Esophagus muscularis mucosa (tissue), 4 donors: ENCODE measurements around the gene KRT82. TPM values are rescaled to one million over a fixed set of nuclear protein-coding genes. Genes with fewer than 3 reads are reported as not detected.

Experiments
- DNase-seq: peaks from one replicate; pipeline ENCODE4 v3.0.0-alpha.2; 2017; ENCODE audit errors: extremely low spot score
- H3K27ac ChIP-seq, 4 donors: fragments of 200-600 bp; sonication (generic); replicated peaks in 1 of 4; 1 replicate in 3 of 4; 2 replicates in 1 of 4; pipeline ENCODE4 v1.5.1; 2016 to 2019; ENCODE audit warnings: mild to moderate bottlenecking in 1 of 4
- H3K27me3 ChIP-seq, 4 donors: fragments of 200-600 bp; sonication (generic); one replicate each; pipeline versions ENCODE4 v1.5.1 to v1.6.0; 2016 to 2019
- H3K36me3 ChIP-seq, 4 donors: fragments of 200-600 bp; sonication (generic); one replicate each; pipeline ENCODE4 v1.5.1; 2016 to 2019
- H3K4me1 ChIP-seq, 4 donors: fragments of 200-600 bp; sonication (generic); one replicate each; pipeline ENCODE4 v1.5.1; 2016 to 2019
- H3K4me3 ChIP-seq, 4 donors: fragments of 200-600 bp; sonication (generic); 1 replicate in 2 of 4; 2 replicates in 2 of 4; pipeline ENCODE4 v1.5.1; 2016 to 2019; ENCODE audit warnings: mild to moderate bottlenecking in 4 of 4, moderate library complexity in 1 of 4
- H3K9me3 ChIP-seq, 4 donors: fragments of 200-600 bp; sonication (generic); 1 replicate in 3 of 4; 2 replicates in 1 of 4; pipeline ENCODE4 v1.5.1; 2016 to 2019
- EP300 ChIP-seq: sonication (generic); formaldehyde crosslinking; IDR thresholded peaks from one replicate; pipeline ENCODE4 v1.6.1; 2017; ENCODE audit warnings: antibody characterized with exemption
- POLR2A ChIP-seq: fragments of 450-650 bp; IDR thresholded peaks from one replicate; pipeline ENCODE4 v1.6.1; 2017; ENCODE audit warnings: antibody characterized with exemption, moderate library complexity, mild to moderate bottlenecking, low read depth
- POLR2AphosphoS5 ChIP-seq, 2 donors: sonication (generic); formaldehyde crosslinking; IDR thresholded peaks; one replicate each; pipeline ENCODE4 v1.6.1; 2017; ENCODE audit warnings: antibody characterized with exemption in 2 of 2
- WGBS: methylation state at CpG from one replicate; pipeline ENCODE4 v1.1.5; 2018; 5-methylcytosine and 5-hydroxymethylcytosine counted together
- intact Hi-C: fragments of 100-400 bp; cut with DNase I; formaldehyde crosslinking; loops from one replicate; pipeline ENCODE4 v1.15.1; 2023
- total RNA-seq, 4 donors: library from RNA; depleted of rRNA; stranded (reverse); fragments of >200 nt; gene quantifications; one replicate each; pipeline versions ENCODE4 v1.1.0 to v1.2.1, GENCODE V29; 2016
- TF ChIP-seq, protein P1 (sequence below), 3 experiments: fragments of 200-600 bp in 2 of 3; fragments of 450-650 bp in 1 of 3; sonication (generic) in 2 of 3; IDR thresholded peaks; one replicate each; pipeline ENCODE4 v1.5.1; 2017 to 2019; ENCODE audit warnings: antibody characterized with exemption in 3 of 3, mild to moderate bottlenecking in 2 of 3, moderate library complexity in 1 of 3

Gene KRT82
- total RNA-seq, 4 donors from 2014 or later = not detected

DNA sequence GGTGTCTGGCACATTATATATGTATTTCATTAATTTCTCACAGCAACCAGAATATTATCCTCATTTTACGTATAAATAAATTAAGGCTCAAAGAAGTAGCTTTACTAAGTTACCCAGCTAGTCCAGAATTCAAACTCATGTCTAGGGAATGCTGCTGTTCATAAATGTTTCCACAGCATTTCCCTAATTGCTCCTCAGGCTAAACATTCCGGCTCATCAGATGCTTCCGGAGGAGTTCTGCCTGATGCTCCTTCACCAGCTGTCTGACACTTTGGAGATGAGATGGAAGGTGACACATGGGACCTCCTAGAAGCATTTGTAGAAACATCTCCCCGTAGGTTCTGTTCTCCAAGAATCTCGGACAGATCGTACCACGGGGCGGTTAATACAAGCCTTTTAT, 51.0 kb downstream of the KRT82 start:
- Histone ChIP-seq H3K4me1 (peaks cover 0 to 10% (median 0%) of the 10 kb centered on the region in 4 donors), H3K9me3 (no peaks in the 10 kb centered on the region), H3K27ac (no peak overlapping the region), H3K36me3 (no peaks in the 10 kb centered on the region), H3K27me3 (peaks cover 0 to 26% (median 0%) of the 10 kb centered on the region in 4 donors), H3K4me3 (no peak overlapping the region)
- TF ChIP-seq, protein P1, sequence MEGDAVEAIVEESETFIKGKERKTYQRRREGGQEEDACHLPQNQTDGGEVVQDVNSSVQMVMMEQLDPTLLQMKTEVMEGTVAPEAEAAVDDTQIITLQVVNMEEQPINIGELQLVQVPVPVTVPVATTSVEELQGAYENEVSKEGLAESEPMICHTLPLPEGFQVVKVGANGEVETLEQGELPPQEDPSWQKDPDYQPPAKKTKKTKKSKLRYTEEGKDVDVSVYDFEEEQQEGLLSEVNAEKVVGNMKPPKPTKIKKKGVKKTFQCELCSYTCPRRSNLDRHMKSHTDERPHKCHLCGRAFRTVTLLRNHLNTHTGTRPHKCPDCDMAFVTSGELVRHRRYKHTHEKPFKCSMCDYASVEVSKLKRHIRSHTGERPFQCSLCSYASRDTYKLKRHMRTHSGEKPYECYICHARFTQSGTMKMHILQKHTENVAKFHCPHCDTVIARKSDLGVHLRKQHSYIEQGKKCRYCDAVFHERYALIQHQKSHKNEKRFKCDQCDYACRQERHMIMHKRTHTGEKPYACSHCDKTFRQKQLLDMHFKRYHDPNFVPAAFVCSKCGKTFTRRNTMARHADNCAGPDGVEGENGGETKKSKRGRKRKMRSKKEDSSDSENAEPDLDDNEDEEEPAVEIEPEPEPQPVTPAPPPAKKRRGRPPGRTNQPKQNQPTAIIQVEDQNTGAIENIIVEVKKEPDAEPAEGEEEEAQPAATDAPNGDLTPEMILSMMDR (IDR thresholded peaks at IDR 0.05) = no peak
- TF ChIP-seq POLR2AphosphoS5 (IDR thresholded peaks at IDR 0.05) (no peak), POLR2A (no peak), EP300 (no peak)
- intact Hi-C loops = no loop called here
- DNase-seq = no peak
- WGBS = 98% methylated on average over 8 of the region's 8 CpGs

DNA sequence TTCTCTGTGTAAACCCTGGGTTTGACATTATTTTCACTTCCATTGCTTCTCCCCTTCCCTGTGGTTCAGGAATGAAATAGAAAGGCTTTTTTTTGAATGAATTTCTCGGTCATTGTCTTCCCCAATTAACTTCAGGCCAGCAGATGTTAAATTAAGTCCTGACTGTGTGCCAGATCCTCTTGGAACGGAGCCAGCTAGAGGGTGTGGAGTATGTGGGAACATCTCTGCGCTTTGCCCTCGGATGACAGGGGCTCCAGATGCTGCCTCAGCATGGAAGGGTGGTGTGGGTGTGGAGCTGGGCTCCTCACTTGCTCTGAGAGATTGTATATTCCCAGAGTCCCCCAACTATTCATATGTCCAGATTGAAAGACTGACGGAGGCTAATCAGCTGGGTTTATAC, 51.9 kb downstream of the KRT82 start:
- WGBS = 35% methylated on average over 5 of the region's 5 CpGs
- intact Hi-C loops = no loop called here

DNA sequence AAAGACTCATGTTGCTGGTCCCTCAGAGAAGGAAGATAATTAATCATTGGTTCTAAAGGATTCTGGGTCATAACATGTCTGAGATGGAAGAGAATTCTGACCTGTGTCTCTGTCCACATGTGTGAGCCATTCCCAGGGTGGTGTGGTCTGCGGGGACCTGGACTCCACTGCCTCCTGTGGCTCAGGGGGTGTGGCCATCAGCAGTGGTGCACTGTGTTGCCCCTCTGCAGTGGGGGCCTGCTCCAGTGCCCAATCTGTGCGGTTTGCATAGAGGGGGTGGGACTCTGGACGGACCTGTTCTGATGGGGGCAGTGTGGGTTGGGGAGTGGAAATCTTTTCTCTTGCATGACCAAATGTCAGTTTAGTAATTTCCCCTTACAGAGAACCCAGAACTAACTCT, 52.4 kb downstream of the KRT82 start:
- H3K4me3 ChIP-seq = no peak overlapping the region
- H3K4me1 ChIP-seq = peaks cover 0 to 10% (median 0%) of the 10 kb centered on the region in 4 donors
- H3K9me3 ChIP-seq = no peaks in the 10 kb centered on the region
- intact Hi-C loops = no loop called here
- no peak overlapping the region for H3K27ac ChIP-seq
- peaks cover 0 to 24% (median 0%) of the 10 kb centered on the region in 4 donors for H3K27me3 ChIP-seq
- 70% methylated on average over 2 of the region's 3 CpGs for WGBS
- no peaks in the 10 kb centered on the region for H3K36me3 ChIP-seq
- no peak for DNase-seq
- TF ChIP-seq EP300 = no peak
- TF ChIP-seq POLR2A = no peak
- TF ChIP-seq POLR2AphosphoS5 (IDR thresholded peaks at IDR 0.05) = no peak
- TF ChIP-seq, protein P1 (IDR thresholded peaks at IDR 0.05) = no peak

More for the DNA sequence above, 51.9 kb downstream of the KRT82 start:
- no peak for DNase-seq
- Histone ChIP-seq H3K4me3 (no peak overlapping the region), H3K4me1 (peaks cover 0 to 10% (median 0%) of the 10 kb centered on the region in 4 donors), H3K9me3 (no peaks in the 10 kb centered on the region), H3K27me3 (peaks cover 0 to 26% (median 0%) of the 10 kb centered on the region in 4 donors), H3K36me3 (no peaks in the 10 kb centered on the region), H3K27ac (no peak overlapping the region)
- TF ChIP-seq POLR2A (no peak), POLR2AphosphoS5 (IDR thresholded peaks at IDR 0.05) (no peak), EP300 (no peak)
- TF ChIP-seq, protein P1 (IDR thresholded peaks at IDR 0.05) = no peak

DNA sequence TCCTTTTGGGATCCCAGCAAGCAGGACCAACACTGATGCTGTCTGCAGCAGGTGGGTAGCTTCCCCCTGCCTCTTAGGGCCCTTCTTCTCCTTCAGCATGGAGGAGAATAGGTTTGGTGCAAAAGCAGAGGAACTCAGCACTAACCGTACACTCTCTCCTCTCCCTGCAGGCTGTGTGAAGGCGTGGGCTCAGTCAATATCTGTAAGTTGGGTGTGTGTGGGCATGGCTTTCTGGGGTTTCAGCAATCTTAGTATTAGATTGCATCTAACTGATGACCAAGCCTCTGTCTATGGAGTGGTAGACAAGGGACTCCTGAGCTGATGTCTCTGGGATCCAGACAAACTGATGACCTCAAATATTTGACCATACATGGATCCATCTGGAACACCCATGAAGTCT, 53.2 kb downstream of the KRT82 start:
- TF ChIP-seq POLR2A (no peak), POLR2AphosphoS5 (IDR thresholded peaks at IDR 0.05) (no peak), EP300 (no peak)
- TF ChIP-seq, protein P1 (IDR thresholded peaks at IDR 0.05) = no peak
- WGBS = 81% methylated on average over 2 of the region's 2 CpGs
- peaks cover 0 to 10% (median 0%) of the 10 kb centered on the region in 4 donors for H3K4me1 ChIP-seq
- peaks cover 0 to 21% (median 0%) of the 10 kb centered on the region in 4 donors for H3K27me3 ChIP-seq
- no peak overlapping the region for H3K4me3 ChIP-seq
- DNase-seq = no peak
- no peak overlapping the region for H3K27ac ChIP-seq
- no peaks in the 10 kb centered on the region for H3K36me3 ChIP-seq
- intact Hi-C loops = no loop called here
- H3K9me3 ChIP-seq = no peaks in the 10 kb centered on the region
